GM19397 (cell line): Measurements from ENCODE around the gene NEURL3.

Source experiments
- ATAC-seq: cut with Tn5 transposase; IDR thresholded peaks from one replicate; pipeline ENCODE4 v1.9.1; 2021; ENCODE audit warnings: mild to moderate bottlenecking, moderate library complexity; ENCODE audit not compliant: unreplicated experiment

The NEURL3 gene

GRCh38 chr2:96528006-96528699 lies 23.0 kb upstream of the NEURL3 start:
- no peak for ATAC-seq

GRCh38 chr2:96527286-96528005 lies 22.3 kb upstream of the NEURL3 start:
- peak; percentile 34 for ATAC-seq

- no peak for ATAC-seq
Measured at GRCh38 chr2:96526615-96527285, 21.6 kb upstream of the NEURL3 start.

- no peak for ATAC-seq
Measured at GRCh38 chr2:96526101-96526591, 21.0 kb upstream of the NEURL3 start.

GRCh38 chr2:96525211-96525507 lies 20.0 kb upstream of the NEURL3 start:
- no peak for ATAC-seq

- no peak for ATAC-seq
Measured at GRCh38 chr2:96524482-96525210, 19.5 kb upstream of the NEURL3 start.

GRCh38 chr2:96523659-96524481 lies 18.7 kb upstream of the NEURL3 start:
- no peak for ATAC-seq

GRCh38 chr2:96522304-96523203 lies 17.4 kb upstream of the NEURL3 start:
- no peak for ATAC-seq

GRCh38 chr2:96521219-96521618 lies 16.1 kb upstream of the NEURL3 start:
- ATAC-seq, result no peak

GRCh38 chr2:96520697-96521096 lies 15.5 kb upstream of the NEURL3 start:
- ATAC-seq, result no peak

- ATAC-seq, result no peak
Measured at GRCh38 chr2:96520231-96520630, 15.1 kb upstream of the NEURL3 start.

GRCh38 chr2:96517079-96517478 lies 11.9 kb upstream of the NEURL3 start:
- ATAC-seq, result no peak

- no peak for ATAC-seq
Measured at GRCh38 chr2:96514521-96514920, 9.4 kb upstream of the NEURL3 start.

- no peak for ATAC-seq
Measured at GRCh38 chr2:96512341-96512740, 7.2 kb upstream of the NEURL3 start.

GRCh38 chr2:96511851-96512250 lies 6.7 kb upstream of the NEURL3 start:
- ATAC-seq, result no peak

GRCh38 chr2:96510931-96511595 lies 5.9 kb upstream of the NEURL3 start:
- ATAC-seq, result no peak

- no peak for ATAC-seq
Measured at GRCh38 chr2:96509847-96510230, 4.7 kb upstream of the NEURL3 start.

GRCh38 chr2:96509114-96509846 lies 4.1 kb upstream of the NEURL3 start:
- no peak for ATAC-seq
